Astrocyte (in vitro differentiated cells and primary cell): Measurements from ENCODE around the gene RASAL1. TPM values are rescaled to one million over a fixed set of nuclear protein-coding genes. Genes with fewer than 3 reads are reported as not detected.

Experiments used
- DNase-seq: peaks from one replicate; pipeline ENCODE4 v3.0.0-alpha.2; 2010; ENCODE audit warnings: low read depth
- FAIRE-seq: peaks from 2 replicates; lab custom pipeline; 2011; peaks lifted over from hg19 to GRCh38; lab: Jason Lieb, UNC
- H2AFZ ChIP-seq: 2 replicates; pipeline ENCODE4 v1.6.0; 2012; ENCODE audit warnings: low read depth, low read length, inconsistent platforms
- H3K27ac ChIP-seq: 2 replicates; pipeline ENCODE4 v1.5.1; 2011; ENCODE audit warnings: low read depth, low read length, inconsistent platforms
- H3K27me3 ChIP-seq: 2 replicates; pipeline ENCODE4 v1.6.0; 2011; ENCODE audit warnings: low read length, inconsistent platforms; ENCODE audit not compliant: insufficient read depth
- H3K36me3 ChIP-seq: 2 replicates; pipeline ENCODE4 v1.5.1; 2011; ENCODE audit warnings: low read length, inconsistent platforms; ENCODE audit not compliant: insufficient read depth
- H3K4me1 ChIP-seq: 2 replicates; pipeline ENCODE4 v1.5.1; 2011; ENCODE audit warnings: low read length, inconsistent platforms; ENCODE audit not compliant: insufficient read depth
- H3K4me2 ChIP-seq: 2 replicates; pipeline ENCODE4 v1.6.0; 2012; ENCODE audit warnings: low read length, inconsistent platforms
- H3K4me3 ChIP-seq: 2 replicates; pipeline ENCODE4 v1.5.1; 2011; ENCODE audit warnings: low read depth, mild to moderate bottlenecking, low read length, inconsistent platforms; ENCODE audit not compliant: insufficient read depth
- H3K79me2 ChIP-seq: 2 replicates; pipeline ENCODE4 v1.6.0; 2012; ENCODE audit warnings: mild to moderate bottlenecking, low read length, inconsistent platforms; ENCODE audit not compliant: insufficient read depth
- H3K9ac ChIP-seq: 2 replicates; pipeline ENCODE4 v1.6.0; 2012; ENCODE audit warnings: mild to moderate bottlenecking, low read length, inconsistent platforms
- H3K9me3 ChIP-seq: 2 replicates; pipeline ENCODE4 v1.5.1; 2012; ENCODE audit warnings: low read depth, mild to moderate bottlenecking, low read length, inconsistent platforms; ENCODE audit not compliant: insufficient read depth
- H4K20me1 ChIP-seq: 2 replicates; pipeline ENCODE4 v1.6.0; 2012; ENCODE audit warnings: low read length, inconsistent platforms; ENCODE audit not compliant: insufficient read depth
- H3K27ac Mint-ChIP-seq: one replicate; pipeline ENCODE4 v1.8.0; 2021; ENCODE audit warnings: mild to moderate bottlenecking, mixed read lengths; ENCODE audit not compliant: unreplicated experiment
- H3K27me3 Mint-ChIP-seq: one replicate; pipeline ENCODE4 v1.8.0; 2021; ENCODE audit warnings: low read depth, mixed read lengths; ENCODE audit not compliant: unreplicated experiment
- H3K36me3 Mint-ChIP-seq: one replicate; pipeline ENCODE4 v1.8.0; 2021; ENCODE audit warnings: low read depth, mixed read lengths; ENCODE audit not compliant: unreplicated experiment
- H3K4me1 Mint-ChIP-seq: one replicate; pipeline ENCODE4 v1.8.0; 2021; ENCODE audit warnings: low read depth, mixed read lengths; ENCODE audit not compliant: unreplicated experiment
- H3K4me3 Mint-ChIP-seq: one replicate; pipeline ENCODE4 v1.8.0; 2021; ENCODE audit warnings: mild to moderate bottlenecking, moderate library complexity, mixed read lengths; ENCODE audit not compliant: unreplicated experiment
- H3K9me3 Mint-ChIP-seq: one replicate; pipeline ENCODE4 v1.8.0; 2021; ENCODE audit warnings: mild to moderate bottlenecking, mixed read lengths; ENCODE audit not compliant: unreplicated experiment
- CTCF ChIP-seq: IDR thresholded peaks from 2 replicates; pipeline ENCODE4 v1.5.1; 2011; ENCODE audit warnings: low read depth, mild to moderate bottlenecking, inconsistent platforms, low read length, moderate library complexity; ENCODE audit not compliant: insufficient read depth
- EZH2 ChIP-seq: IDR thresholded peaks from 2 replicates; pipeline ENCODE4 v1.6.1; 2012; ENCODE audit warnings: mild to moderate bottlenecking, low read length, inconsistent platforms; ENCODE audit not compliant: insufficient read depth
- total RNA-seq: library from RNA; stranded (reverse); gene quantifications from 2 replicates; pipeline ENCODE4 v1.2.1, GENCODE V29; 2021

Gene RASAL1
- total RNA-seq, 1 donor from 2014 or later: 0.48 TPM

- no peaks in the 10 kb centered on the region for H3K9me3 ChIP-seq
- no peaks in the 10 kb centered on the region for H3K36me3 Mint-ChIP-seq
- H3K4me1 ChIP-seq: no peaks in the 10 kb centered on the region
- no peaks in the 10 kb centered on the region for H3K4me1 Mint-ChIP-seq
- TF ChIP-seq CTCF (no peak), EZH2 (no peak)
- FAIRE-seq (no peak), DNase-seq (no peak)
- H3K27me3 ChIP-seq: peaks cover 8% of the 10 kb centered on the region
- no peak overlapping the region for H2AFZ ChIP-seq
- no peak overlapping the region for H3K4me3 ChIP-seq
- H3K36me3 ChIP-seq: no peaks in the 10 kb centered on the region
- H3K4me3 Mint-ChIP-seq: no peak overlapping the region
- H3K27ac Mint-ChIP-seq: no peak overlapping the region
- no peaks in the 10 kb centered on the region for H4K20me1 ChIP-seq
- H3K9me3 Mint-ChIP-seq: peaks cover 2% of the 10 kb centered on the region
- no peak overlapping the region for H3K4me2 ChIP-seq
- no peak overlapping the region for H3K27ac ChIP-seq
- no peaks in the 10 kb centered on the region for H3K79me2 ChIP-seq
- no peak overlapping the region for H3K9ac ChIP-seq
- peaks cover 47% of the 10 kb centered on the region for H3K27me3 Mint-ChIP-seq
Measured at GRCh38 chr12:113113397-113113796, 22.2 kb downstream of the RASAL1 start.

- H3K27me3 Mint-ChIP-seq: peaks cover 51% of the 10 kb centered on the region
- no peak for TF ChIP-seq CTCF
- no peak for TF ChIP-seq EZH2
- no peaks in the 10 kb centered on the region for H3K36me3 Mint-ChIP-seq
- H3K9me3 Mint-ChIP-seq: peaks cover 1% of the 10 kb centered on the region
- peaks cover 8% of the 10 kb centered on the region for H3K27me3 ChIP-seq
- no peaks in the 10 kb centered on the region for H3K36me3 ChIP-seq
- no peak overlapping the region for H3K9ac ChIP-seq
- FAIRE-seq (no peak), DNase-seq (no peak)
- H3K4me3 Mint-ChIP-seq: no peak overlapping the region
- no peaks in the 10 kb centered on the region for H3K9me3 ChIP-seq
- H3K4me1 ChIP-seq: no peaks in the 10 kb centered on the region
- H4K20me1 ChIP-seq: no peaks in the 10 kb centered on the region
- no peaks in the 10 kb centered on the region for H3K79me2 ChIP-seq
- H3K4me3 ChIP-seq: no peak overlapping the region
- no peak overlapping the region for H2AFZ ChIP-seq
- H3K4me2 ChIP-seq: no peak overlapping the region
- H3K27ac ChIP-seq: no peak overlapping the region
- H3K4me1 Mint-ChIP-seq: no peaks in the 10 kb centered on the region
- H3K27ac Mint-ChIP-seq: no peak overlapping the region
Measured at GRCh38 chr12:113112043-113112899, 23.3 kb downstream of the RASAL1 start.

GRCh38 chr12:113111247-113111646 lies 24.3 kb downstream of the RASAL1 start:
- TF ChIP-seq EZH2 (no peak), CTCF (no peak)
- no peaks in the 10 kb centered on the region for H3K4me1 Mint-ChIP-seq
- no peaks in the 10 kb centered on the region for H3K36me3 Mint-ChIP-seq
- H3K27me3 ChIP-seq: peaks cover 8% of the 10 kb centered on the region
- no peak overlapping the region for H3K4me3 Mint-ChIP-seq
- no peak overlapping the region for H3K27ac Mint-ChIP-seq
- no peaks in the 10 kb centered on the region for H3K36me3 ChIP-seq
- no peak overlapping the region for H2AFZ ChIP-seq
- no peaks in the 10 kb centered on the region for H3K4me1 ChIP-seq
- no peak overlapping the region for H3K4me2 ChIP-seq
- no peak overlapping the region for H3K9ac ChIP-seq
- no peak for FAIRE-seq
- H3K27ac ChIP-seq: no peak overlapping the region
- peaks cover 59% of the 10 kb centered on the region for H3K27me3 Mint-ChIP-seq
- DNase-seq: no peak
- no peak overlapping the region for H3K4me3 ChIP-seq
- H3K9me3 ChIP-seq: no peaks in the 10 kb centered on the region
- no peaks in the 10 kb centered on the region for H4K20me1 ChIP-seq
- H3K9me3 Mint-ChIP-seq: no peaks in the 10 kb centered on the region
- no peaks in the 10 kb centered on the region for H3K79me2 ChIP-seq
